ENCODE measurements around the gene IL15RA.
"Not testable (repeated sequence)": the region's sequence is repeated elsewhere in the genome, so short reads cannot be mapped to it uniquely, and the experiment has no call there.

Gene IL15RA

GRCh38 chr10:5970527-5970926 lies 6.8 kb downstream of the IL15RA start:
- no peak for DNase-seq (ENCODE audit: low read depth, low spot score)

- DNase-seq (ENCODE audit: low read depth, low spot score): no peak
Measured at GRCh38 chr10:5970066-5970465, 7.3 kb downstream of the IL15RA start.

GRCh38 chr10:5968681-5969453 lies 8.5 kb downstream of the IL15RA start:
- DNase-seq (ENCODE audit: low read depth, low spot score): no peak

GRCh38 chr10:5968037-5968680 lies 9.2 kb downstream of the IL15RA start:
- DNase-seq (ENCODE audit: low read depth, low spot score): no peak

GRCh38 chr10:5965266-5965665 lies 12.1 kb downstream of the IL15RA start:
- no peak for DNase-seq (ENCODE audit: low read depth, low spot score)

GRCh38 chr10:5964736-5965135 lies 12.6 kb downstream of the IL15RA start:
- DNase-seq (ENCODE audit: low read depth, low spot score): no peak

- DNase-seq (ENCODE audit: low read depth, low spot score): no peak
Measured at GRCh38 chr10:5963591-5963990, 13.8 kb downstream of the IL15RA start.

- DNase-seq (ENCODE audit: low read depth, low spot score): no peak
Measured at GRCh38 chr10:5963071-5963470, 14.3 kb downstream of the IL15RA start.

- DNase-seq (ENCODE audit: low read depth, low spot score): not testable (repeated sequence)
Measured at GRCh38 chr10:5962358-5962940, 14.9 kb downstream of the IL15RA start.

- no peak for DNase-seq (ENCODE audit: low read depth, low spot score)
Measured at GRCh38 chr10:5961405-5962100, 15.8 kb downstream of the IL15RA start.

- not testable (repeated sequence) for DNase-seq (ENCODE audit: low read depth, low spot score)
Measured at GRCh38 chr10:5960973-5961275, 16.4 kb downstream of the IL15RA start.

GRCh38 chr10:5960070-5960972 lies 17.0 kb downstream of the IL15RA start:
- no peak for DNase-seq (ENCODE audit: low read depth, low spot score)

- DNase-seq (ENCODE audit: low read depth, low spot score): no peak
Measured at GRCh38 chr10:5959581-5960069, 17.7 kb downstream of the IL15RA start.

GRCh38 chr10:5959142-5959541 lies 18.2 kb downstream of the IL15RA start:
- no peak for DNase-seq (ENCODE audit: low read depth, low spot score)

GRCh38 chr10:5958675-5959074 lies 18.7 kb downstream of the IL15RA start:
- no peak for DNase-seq (ENCODE audit: low read depth, low spot score)

- DNase-seq (ENCODE audit: low read depth, low spot score): no peak
Measured at GRCh38 chr10:5958077-5958476, 19.3 kb downstream of the IL15RA start.

GRCh38 chr10:5956146-5956936 lies 21.0 kb downstream of the IL15RA start:
- DNase-seq (ENCODE audit: low read depth, low spot score): no peak

GRCh38 chr10:5953676-5954075 lies 23.7 kb downstream of the IL15RA start:
- DNase-seq (ENCODE audit: low read depth, low spot score): no peak

- DNase-seq (ENCODE audit: low read depth, low spot score): no peak
Measured at GRCh38 chr10:5952731-5953385, 24.5 kb downstream of the IL15RA start.

Measured in ELF-1 (cell line).